Endothelial cell of umbilical vein (primary cell): ENCODE results near the gene FZD8. TPM values are rescaled to one million over a fixed set of nuclear protein-coding genes. Genes with fewer than 3 reads are reported as not detected.

Experiments used
- BruUV-seq: library from RNA; stranded (reverse); fragments of 400-500 nt; replicated peaks from 2 replicates; lab custom pipeline; 2021; lab: Mats Ljungman, UMichigan
- CTCF ChIA-PET: fragments of 300-600, 350-600 bp; sonication (Branson Sonifier 250); formaldehyde crosslinking; loops from one replicate; lab custom pipeline; 2021; ENCODE audit warnings: antibody characterized with exemption, inconsistent platforms; lab: Charles Lee
- POLR2A ChIA-PET: fragments of 300-600, 350-600 bp; sonication (Branson Sonifier 250); formaldehyde crosslinking; loops from one replicate; lab custom pipeline; 2021; ENCODE audit warnings: antibody characterized with exemption, inconsistent platforms; lab: Charles Lee
- DNase-seq: peaks from one replicate; pipeline ENCODE4 v3.0.0-alpha.2; 2011; ENCODE audit warnings: low read depth, low spot score
- FAIRE-seq: peaks from 2 replicates; lab custom pipeline; 2011; peaks lifted over from hg19 to GRCh38; lab: Jason Lieb, UNC
- H2AFZ ChIP-seq: 2 replicates; pipeline ENCODE4 v1.6.0; 2012; ENCODE audit warnings: low read depth, low read length, control low read depth, inconsistent platforms
- H3K27ac ChIP-seq: 2 replicates; pipeline ENCODE4 v1.5.1; 2011; ENCODE audit warnings: low read depth, mild to moderate bottlenecking, control low read depth, low read length, moderate library complexity; ENCODE audit not compliant: insufficient read depth
- H3K27me3 ChIP-seq, 2 experiments: 2 replicates each; pipeline versions ENCODE4 v1.6.0 to v1.6.1; 2011; ENCODE audit warnings: low read length in 2 of 2, mixed read lengths in 1 of 2; ENCODE audit not compliant: control insufficient read depth in 2 of 2, insufficient read depth in 2 of 2
- H3K36me3 ChIP-seq, 2 experiments: 2 replicates in 1 of 2; 3 replicates in 1 of 2; pipeline ENCODE4 v1.5.1; 2011; ENCODE audit warnings: low read length in 2 of 2, mild to moderate bottlenecking in 1 of 2, moderate library complexity in 1 of 2; ENCODE audit not compliant: control insufficient read depth in 2 of 2, insufficient read depth in 2 of 2; ENCODE audit errors: extremely low read depth in 1 of 2
- H3K4me1 ChIP-seq: 3 replicates; pipeline ENCODE4 v1.5.1; 2011; ENCODE audit warnings: mild to moderate bottlenecking, low read length; ENCODE audit not compliant: control insufficient read depth, insufficient read depth; ENCODE audit errors: extremely low read depth
- H3K4me2 ChIP-seq: 2 replicates; pipeline ENCODE4 v1.6.1; 2011; ENCODE audit warnings: low read length, control low read depth, mixed read lengths; ENCODE audit not compliant: insufficient read depth
- H3K4me3 ChIP-seq, 3 experiments: fragments of 200-600 bp in 1 of 3; sonication (generic), shearing (Covaris generic) in 1 of 3; replicated peaks in 1 of 3; 2 replicates each; pipeline ENCODE4 v1.5.1; 2011 to 2016; ENCODE audit warnings: control low read depth in 3 of 3, low read length in 3 of 3, mild to moderate bottlenecking in 2 of 3, inconsistent platforms in 1 of 3, low read depth in 1 of 3, moderate library complexity in 1 of 3; ENCODE audit not compliant: insufficient read depth in 1 of 3
- H3K79me2 ChIP-seq: 2 replicates; pipeline ENCODE4 v1.6.0; 2012; ENCODE audit warnings: low read length, inconsistent platforms; ENCODE audit not compliant: control insufficient read depth, insufficient read depth
- H3K9ac ChIP-seq: replicated peaks from 2 replicates; pipeline ENCODE3; 2011; ENCODE audit warnings: low read length, control low read depth; ENCODE audit not compliant: insufficient read depth; ENCODE audit errors: extremely low read depth
- H3K9me1 ChIP-seq: replicated peaks from 3 replicates; pipeline ENCODE4 v1.6.0; 2011; ENCODE audit warnings: mild to moderate bottlenecking, low read length; ENCODE audit not compliant: control insufficient read depth, insufficient read depth; ENCODE audit errors: extremely low read depth
- H3K9me3 ChIP-seq: replicated peaks from 2 replicates; pipeline ENCODE4 v1.5.1; 2012; ENCODE audit warnings: low read length, inconsistent platforms; ENCODE audit not compliant: control insufficient read depth, insufficient read depth
- H4K20me1 ChIP-seq: replicated peaks from 2 replicates; pipeline ENCODE3; 2011; ENCODE audit warnings: mild to moderate bottlenecking, low read length; ENCODE audit not compliant: control insufficient read depth, insufficient read depth; ENCODE audit errors: extremely low read depth
- CTCF ChIP-seq, 2 donors: IDR thresholded peaks; 1 replicate in 1 of 2; 2 replicates in 1 of 2; pipeline ENCODE4 v1.5.1; 2011; ENCODE audit warnings: low read length in 2 of 2, mild to moderate bottlenecking in 2 of 2, moderate library complexity in 2 of 2, control low read depth in 1 of 2, inconsistent platforms in 1 of 2, low read depth in 1 of 2; ENCODE audit not compliant: insufficient read depth in 1 of 2; ENCODE audit errors: extremely low read depth in 1 of 2
- EZH2 ChIP-seq: IDR thresholded peaks from 2 replicates; pipeline ENCODE4 v1.6.1; 2012; ENCODE audit warnings: borderline replicate concordance, low read depth, mild to moderate bottlenecking, moderate library complexity, low read length, inconsistent platforms; ENCODE audit not compliant: severe bottlenecking
- FOS ChIP-seq: IDR thresholded peaks from 2 replicates; pipeline ENCODE4 v1.6.1; 2011; ENCODE audit warnings: mild to moderate bottlenecking, low read length, moderate library complexity, borderline replicate concordance; ENCODE audit not compliant: insufficient read depth
- GATA2 ChIP-seq: IDR thresholded peaks from 2 replicates; pipeline ENCODE4 v1.7.0; 2011; ENCODE audit warnings: low read depth, mild to moderate bottlenecking, moderate library complexity, mixed read lengths, low read length; ENCODE audit not compliant: insufficient read length, insufficient read depth
- JUN ChIP-seq: IDR thresholded peaks from 2 replicates; pipeline ENCODE4 v1.6.1; 2011; ENCODE audit warnings: borderline replicate concordance, low read depth; ENCODE audit not compliant: insufficient read length, insufficient read depth
- MAX ChIP-seq: IDR thresholded peaks from 2 replicates; pipeline ENCODE4 v1.6.1; 2011; ENCODE audit not compliant: insufficient read depth, insufficient read length
- MYC ChIP-seq: IDR thresholded peaks from one replicate; pipeline ENCODE4 v1.6.1; 2011; ENCODE audit warnings: mild to moderate bottlenecking, low read depth, low read length
- POLR2A ChIP-seq: IDR thresholded peaks from 2 replicates; pipeline ENCODE4 v1.6.1; 2012; ENCODE audit warnings: low read depth, mild to moderate bottlenecking, control low read depth, low read length
- POLR2AphosphoS5 ChIP-seq: IDR thresholded peaks from 2 replicates; pipeline ENCODE4 v1.6.1; 2012; ENCODE audit warnings: low read depth, mild to moderate bottlenecking, control low read depth, low read length, moderate library complexity; ENCODE audit not compliant: insufficient read depth
- dilution Hi-C: fragments of 300-500 bp; cut with MboI; formaldehyde crosslinking; loops from one replicate; pipeline ENCODE4 v1.15.0; 2019; ENCODE audit warnings: low sequenced_read_pairs; ENCODE audit not compliant: extremely low pct_ligation_motif_present
- intact Hi-C: fragments of 100-400 bp; cut with micrococcal nuclease; formaldehyde crosslinking; loops from one replicate; pipeline ENCODE4 v1.10.0; 2022
- polyA plus RNA-seq, 4 experiments: library from polyadenylated mRNA; depleted of rRNA in 3 of 4; stranded (reverse) in 3 of 4; unstranded in 1 of 4; fragments of >200 nt; gene quantifications; 2 replicates each; pipeline versions ENCODE4 v1.2.1 to v1.2.3, GENCODE V29; 2011 to 2012; ENCODE audit warnings: missing spikeins in 1 of 4
- total RNA-seq: library from RNA; stranded (reverse); gene quantifications from 2 replicates; pipeline ENCODE4 v1.2.3, GENCODE V29; 2021

The FZD8 gene
- total and polyA plus RNA-seq, 2 donors (not counting 3 experiments of a cell fraction or from before 2014, with no cell fraction given), result 6.2 to 11.1 TPM

DNA sequence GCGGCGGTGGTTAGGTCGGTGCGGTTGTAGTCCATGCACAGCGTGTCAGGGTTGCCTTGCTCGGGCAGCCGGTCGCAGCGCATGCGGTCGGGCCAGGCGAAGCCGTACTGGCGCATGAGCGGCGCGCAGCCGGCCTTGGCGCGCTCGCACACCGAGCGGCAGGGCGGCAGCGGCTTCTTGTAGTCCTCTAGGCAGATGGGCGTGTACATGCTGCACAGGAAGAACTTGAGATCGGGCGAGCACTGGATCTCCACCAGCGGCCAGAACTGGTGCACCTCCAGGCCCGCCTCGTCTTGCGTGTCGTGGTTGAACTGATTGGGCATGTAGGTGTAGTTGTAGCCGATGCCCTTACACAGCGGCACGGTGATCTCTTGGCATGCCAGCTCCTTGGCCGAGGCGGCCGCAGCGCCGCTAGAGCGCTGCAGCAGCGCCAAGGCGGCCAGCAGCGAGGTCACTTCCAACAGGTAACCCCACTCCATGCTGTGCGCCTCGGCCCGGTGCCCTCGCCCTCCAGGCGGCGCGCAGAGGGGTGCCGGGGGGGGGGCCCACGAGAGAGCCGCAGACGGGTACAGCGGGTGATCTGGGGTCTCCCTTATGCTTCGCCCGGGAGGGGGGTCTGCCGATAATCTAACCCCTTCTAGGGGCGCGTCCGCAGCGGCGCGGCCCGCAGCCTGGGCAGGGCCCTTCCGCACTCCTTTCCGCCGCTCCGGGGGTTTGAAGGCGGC is 983 bp downstream of the FZD8 start:
- Histone ChIP-seq H3K79me2 (peaks cover 3% of the 10 kb centered on the region), H3K9ac (peak overlapping the region; percentile 41), H3K9me1 (no peaks in the 10 kb centered on the region), H3K9me3 (no peaks in the 10 kb centered on the region), H4K20me1 (no peaks in the 10 kb centered on the region), H3K27me3 (peaks cover 2 to 25% of the 10 kb centered on the region in 2 experiments), H3K4me1 (peaks cover 39% of the 10 kb centered on the region), H3K4me2 (peak overlapping the region; percentile 97), H3K27ac (peak overlapping the region; percentile 25), H3K4me3 (peak overlapping the region; percentile 58 to 74 (median 72)), H2AFZ (peak overlapping the region; percentile 82), H3K36me3 (no peaks in the 10 kb centered on the region)
- intact Hi-C loops (loop anchor here (1.0 to 5.0 kb wide), 6 partner anchors 271 to 1138 kb away; no protein-coding TSS in a partner anchor), dilution Hi-C loops (no loop called here)
- TSS peak; percentile 12 for BruUV-seq
- ChIA-PET POLR2A (no interaction called here), CTCF (interaction anchor here (0.7 to 10.8 kb wide), 13 partner anchors 14 to 1239 kb away, joined by 3 to 316 read pairs (median 7); no protein-coding TSS in a partner anchor)
- FAIRE-seq (peak; percentile 74), DNase-seq (peak; percentile 76)
- TF ChIP-seq POLR2A (no peak), FOS (no peak), MAX (peak; percentile 87), GATA2 (no peak), POLR2AphosphoS5 (peak; percentile 22), EZH2 (no peak), MYC (peak; percentile 64), CTCF (IDR thresholded peaks at IDR 0.05; ENCODE audit: extremely low read depth in 1 of 2, insufficient read depth in 1 of 2, low read depth in 1 of 2, low read length in 2 of 2) (no peak), JUN (no peak)
